ENCODE measurements around the gene EPHA7.

- no peak for TF ChIP-seq CTCF (IDR thresholded peaks at IDR 0.05)
- no peak for TF ChIP-seq POLR2A (IDR thresholded peaks at IDR 0.05)
Observed at GRCh38 chr6:93352604-93353003, 66.8 kb downstream of the EPHA7 start.
